Mesenchymal stem cell (in vitro differentiated cells and primary cell): ENCODE measurements around the gene MUCL3.
"Not testable (repeated sequence)": the region's sequence is repeated elsewhere in the genome, so short reads cannot be mapped to it uniquely, and the experiment has no call there.

Source experiments
- DNase-seq: peaks from one replicate; pipeline ENCODE4 v3.0.0-alpha.2; 2013
- H2AFZ ChIP-seq: one replicate; pipeline ENCODE4 v1.6.1; 2013; ENCODE audit warnings: low read depth, mild to moderate bottlenecking, control low read depth, inconsistent platforms, low read length, moderate library complexity
- H2AK5ac ChIP-seq: 2 replicates; pipeline ENCODE4 v1.6.1; 2013; ENCODE audit warnings: low read length, moderate library complexity, mild to moderate bottlenecking, inconsistent platforms; ENCODE audit not compliant: severe bottlenecking
- H2BK120ac ChIP-seq: one replicate; pipeline ENCODE4 v1.6.1; 2013; ENCODE audit warnings: low read depth, mild to moderate bottlenecking, inconsistent platforms, low read length, moderate library complexity
- H2BK12ac ChIP-seq, 2 experiments: one replicate each; pipeline ENCODE4 v1.6.1; 2013; ENCODE audit warnings: inconsistent platforms in 2 of 2, low read length in 2 of 2, mild to moderate bottlenecking in 2 of 2, moderate library complexity in 2 of 2, control low read depth in 1 of 2
- H2BK15ac ChIP-seq: one replicate; pipeline ENCODE4 v1.6.1; 2013; ENCODE audit warnings: mild to moderate bottlenecking, low read depth, inconsistent platforms; ENCODE audit not compliant: poor library complexity, severe bottlenecking
- H2BK5ac ChIP-seq: 2 replicates; pipeline ENCODE4 v1.6.1; 2013; ENCODE audit warnings: low read depth, mild to moderate bottlenecking, low read length, control low read depth, inconsistent platforms; ENCODE audit not compliant: poor library complexity, severe bottlenecking
- H3K14ac ChIP-seq, 2 experiments: one replicate each; pipeline ENCODE4 v1.6.1; 2013; ENCODE audit warnings: inconsistent platforms in 2 of 2, low read length in 2 of 2, control low read depth in 1 of 2, mild to moderate bottlenecking in 1 of 2, moderate library complexity in 1 of 2
- H3K18ac ChIP-seq, 2 experiments: one replicate each; pipeline ENCODE4 v1.6.1; 2013; ENCODE audit warnings: inconsistent platforms in 2 of 2, low read length in 2 of 2, control low read depth in 1 of 2, low read depth in 1 of 2, mild to moderate bottlenecking in 1 of 2
- H3K23ac ChIP-seq, 2 experiments: one replicate each; pipeline ENCODE4 v1.6.1; 2013; ENCODE audit warnings: inconsistent platforms in 2 of 2, low read length in 2 of 2, mild to moderate bottlenecking in 2 of 2, moderate library complexity in 2 of 2, control low read depth in 1 of 2
- H3K27ac ChIP-seq: 2 replicates; pipeline ENCODE4 v1.5.1; 2013; ENCODE audit warnings: mild to moderate bottlenecking, moderate library complexity, low read length, control low read depth, inconsistent platforms; ENCODE audit not compliant: poor library complexity, severe bottlenecking
- H3K27me3 ChIP-seq, 2 experiments: 2 replicates each; pipeline versions ENCODE4 v1.6.1 to v1.7.0; 2013; ENCODE audit warnings: low read length in 2 of 2, mild to moderate bottlenecking in 2 of 2, moderate library complexity in 2 of 2, control low read depth in 1 of 2, inconsistent platforms in 1 of 2; ENCODE audit not compliant: control insufficient read depth in 1 of 2, insufficient read depth in 1 of 2
- H3K36me3 ChIP-seq, 2 experiments: 2 replicates each; pipeline versions ENCODE4 v1.6.1 to v1.7.0; 2013; ENCODE audit warnings: low read length in 2 of 2, control low read depth in 1 of 2, inconsistent platforms in 1 of 2, low read depth in 1 of 2, mild to moderate bottlenecking in 1 of 2; ENCODE audit not compliant: insufficient read depth in 2 of 2, control insufficient read depth in 1 of 2
- H3K4ac ChIP-seq, 2 experiments: one replicate each; pipeline ENCODE4 v1.6.1; 2013; ENCODE audit warnings: inconsistent platforms in 2 of 2, low read length in 2 of 2, mild to moderate bottlenecking in 2 of 2, moderate library complexity in 2 of 2, control low read depth in 1 of 2, low read depth in 1 of 2
- H3K4me1 ChIP-seq: 2 replicates; pipeline ENCODE4 v1.6.1; 2013; ENCODE audit warnings: low read depth, low read length, control low read depth; ENCODE audit not compliant: control insufficient read depth, insufficient read depth
- H3K4me2 ChIP-seq: 2 replicates; pipeline ENCODE4 v1.6.1; 2013; ENCODE audit warnings: low read length, mild to moderate bottlenecking, inconsistent platforms; ENCODE audit not compliant: poor library complexity, severe bottlenecking
- H3K4me3 ChIP-seq, 2 experiments: 2 replicates each; pipeline versions ENCODE4 v1.5.1 to v1.7.0; 2013; ENCODE audit warnings: low read length in 2 of 2, mild to moderate bottlenecking in 2 of 2, control low read depth in 1 of 2, low read depth in 1 of 2; ENCODE audit not compliant: insufficient read depth in 1 of 2
- H3K79me1 ChIP-seq: replicated peaks from 2 replicates; pipeline ENCODE4 v1.6.1; 2013; ENCODE audit warnings: mild to moderate bottlenecking, control low read depth, low read length, inconsistent platforms; ENCODE audit not compliant: poor library complexity, severe bottlenecking
- H3K9ac ChIP-seq: 2 replicates; pipeline ENCODE4 v1.7.0; 2013; ENCODE audit warnings: mild to moderate bottlenecking, low read length, moderate library complexity
- H3K9me3 ChIP-seq: 2 replicates; pipeline ENCODE4 v1.7.0; 2013; ENCODE audit warnings: mild to moderate bottlenecking, low read length; ENCODE audit not compliant: control insufficient read depth
- H4K8ac ChIP-seq: one replicate; pipeline ENCODE4 v1.6.1; 2013; ENCODE audit warnings: inconsistent platforms, mild to moderate bottlenecking, low read length, moderate library complexity
- H4K91ac ChIP-seq: one replicate; pipeline ENCODE4 v1.6.1; 2013; ENCODE audit warnings: mild to moderate bottlenecking, low read length, inconsistent platforms
- WGBS: methylation state at CpG from one replicate; pipeline ENCODE4 v1.1.7; 2013; ENCODE audit warnings: mixed read lengths; 5-methylcytosine and 5-hydroxymethylcytosine counted together

The MUCL3 gene

DNA sequence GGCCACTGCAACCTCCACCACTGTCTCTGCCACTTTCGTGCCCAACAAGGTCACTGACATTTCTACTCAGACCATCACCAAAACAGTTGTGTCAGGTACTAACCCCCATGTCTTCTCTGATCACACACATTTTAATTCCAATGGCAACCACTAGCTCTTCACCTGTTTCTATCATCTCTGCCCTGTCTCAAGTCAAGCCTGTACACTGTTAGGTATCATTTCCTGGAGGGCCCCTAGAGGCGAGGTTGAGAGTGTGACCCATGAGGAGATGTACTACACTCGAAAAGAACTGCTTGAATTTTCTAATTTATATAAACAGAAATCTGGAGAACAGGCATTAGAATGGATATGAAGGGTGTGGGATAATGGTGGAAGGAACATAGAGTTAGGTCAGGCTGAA is 25.4 kb downstream of the MUCL3 start:
- Histone ChIP-seq H3K4me2 (no peak overlapping the region), H3K27me3 (peaks cover 8 to 21% of the 10 kb centered on the region in 2 experiments), H3K14ac (peak overlapping the region in 1 of 2 experiments; percentile 11), H2BK15ac (no peak overlapping the region), H3K9ac (no peak overlapping the region), H3K4ac (no peak overlapping the region), H2BK5ac (no peak overlapping the region), H3K27ac (no peak overlapping the region), H2AK5ac (no peak overlapping the region), H4K91ac (no peak overlapping the region), H3K4me1 (peaks cover 9% of the 10 kb centered on the region), H3K18ac (no peak overlapping the region), H2BK12ac (no peak overlapping the region), H3K9me3 (no peaks in the 10 kb centered on the region), H3K4me3 (no peak overlapping the region), H3K79me1 (no peaks in the 10 kb centered on the region), H3K23ac (no peak overlapping the region), H2BK120ac (no peak overlapping the region), H4K8ac (no peak overlapping the region), H2AFZ (no peak overlapping the region), H3K36me3 (no peaks in the 10 kb centered on the region)
- WGBS: 65% methylated on average over 3 of the region's 3 CpGs
- no peak for DNase-seq

DNA sequence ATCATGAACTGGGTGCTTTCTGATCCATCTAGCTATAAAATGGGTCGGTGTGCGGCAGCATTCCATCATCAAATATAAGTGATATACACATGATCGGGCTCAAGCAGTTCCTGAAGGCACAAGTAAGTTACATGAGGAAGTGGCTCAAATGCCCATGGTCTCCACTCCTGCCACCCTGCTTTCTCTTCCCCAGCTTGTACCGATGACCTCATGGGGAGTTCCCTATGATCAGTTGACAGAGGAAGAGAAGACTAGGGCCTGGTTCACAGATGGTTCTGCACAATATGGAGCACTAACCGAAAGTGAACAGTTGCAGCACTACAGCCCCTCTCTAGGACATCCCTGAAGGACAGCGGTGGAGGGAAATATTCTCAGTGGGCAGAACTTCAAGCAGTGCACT is 28.4 kb downstream of the MUCL3 start:
- not testable (repeated sequence) for H3K9ac ChIP-seq, H3K18ac ChIP-seq, DNase-seq, H3K4me1 ChIP-seq, H3K23ac ChIP-seq, H4K8ac ChIP-seq, H3K4ac ChIP-seq, H2AFZ ChIP-seq, H3K79me1 ChIP-seq, H3K27ac ChIP-seq, H3K4me2 ChIP-seq, H4K91ac ChIP-seq, H2BK12ac ChIP-seq, H2BK5ac ChIP-seq, H2AK5ac ChIP-seq, H3K36me3 ChIP-seq, H2BK120ac ChIP-seq, H2BK15ac ChIP-seq, H3K4me3 ChIP-seq, H3K9me3 ChIP-seq
- Histone ChIP-seq H3K14ac (peak overlapping the region in 1 of 2 experiments; percentile 28), H3K27me3 (peaks cover 14 to 35% of the 10 kb centered on the region in 2 experiments)
- 97% methylated on average over 6 of the region's 6 CpGs for WGBS

DNA sequence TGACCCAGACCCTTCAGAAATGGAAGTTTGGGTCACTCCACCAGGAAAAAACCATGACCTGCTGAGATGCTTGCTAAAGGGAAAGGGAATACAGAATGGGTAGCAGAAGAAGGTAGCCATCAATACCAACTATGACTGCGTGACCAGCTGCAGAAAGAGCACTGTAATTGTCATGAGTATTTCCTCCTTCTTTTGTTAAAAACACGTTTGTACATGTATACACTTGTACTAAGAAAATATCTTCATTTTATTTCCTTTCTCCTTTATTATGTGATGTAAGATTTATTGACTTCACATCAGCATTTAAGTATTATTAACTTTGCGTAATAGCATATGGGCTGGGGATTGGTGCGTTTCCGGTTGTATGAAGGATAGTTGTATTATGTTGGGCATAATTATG is 30.2 kb downstream of the MUCL3 start:
- H3K4me2 ChIP-seq: no peak overlapping the region
- no peak for DNase-seq
- H3K14ac ChIP-seq: no peak overlapping the region
- H3K9ac ChIP-seq: no peak overlapping the region
- no peaks in the 10 kb centered on the region for H3K4me1 ChIP-seq
- no peaks in the 10 kb centered on the region for H3K79me1 ChIP-seq
- peaks cover 7 to 20% of the 10 kb centered on the region in 2 experiments for H3K27me3 ChIP-seq
- H4K91ac ChIP-seq: no peak overlapping the region
- no peak overlapping the region for H3K4ac ChIP-seq
- no peak overlapping the region for H2AK5ac ChIP-seq
- no peak overlapping the region for H3K23ac ChIP-seq
- H2BK15ac ChIP-seq: no peak overlapping the region
- H2BK12ac ChIP-seq: no peak overlapping the region
- H4K8ac ChIP-seq: no peak overlapping the region
- H3K4me3 ChIP-seq: no peak overlapping the region
- H3K9me3 ChIP-seq: no peaks in the 10 kb centered on the region
- no peak overlapping the region for H3K27ac ChIP-seq
- no peaks in the 10 kb centered on the region for H3K36me3 ChIP-seq
- no peak overlapping the region for H2BK5ac ChIP-seq
- WGBS: over 99% methylated on average over 3 of the region's 5 CpGs
- H3K18ac ChIP-seq: no peak overlapping the region
- no peak overlapping the region for H2AFZ ChIP-seq
- no peak overlapping the region for H2BK120ac ChIP-seq

DNA sequence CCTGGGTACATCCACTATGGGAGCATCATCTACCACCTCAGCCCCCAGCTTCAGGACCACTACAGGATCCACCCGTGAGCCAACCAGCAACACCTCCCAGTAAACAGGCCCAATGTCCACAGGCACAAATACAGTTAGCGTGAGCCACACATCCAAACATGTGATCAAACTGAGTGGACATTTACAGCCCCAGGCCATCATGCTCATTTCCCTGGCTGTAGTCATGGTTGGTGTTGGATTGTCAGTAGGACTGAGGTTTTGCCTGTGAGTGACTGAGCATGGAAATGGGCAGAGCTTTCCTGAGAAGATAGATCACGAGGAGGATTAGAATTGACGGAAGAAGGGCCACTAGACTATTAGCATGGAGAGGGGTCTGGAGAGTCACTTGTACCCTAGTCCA is 32.0 kb downstream of the MUCL3 start:
- H2BK15ac ChIP-seq: no peak overlapping the region
- H2BK5ac ChIP-seq: no peak overlapping the region
- no peak overlapping the region for H3K18ac ChIP-seq
- no peak for DNase-seq
- no peak overlapping the region for H2AK5ac ChIP-seq
- no peak overlapping the region for H4K91ac ChIP-seq
- no peaks in the 10 kb centered on the region for H3K4me1 ChIP-seq
- no peak overlapping the region for H3K4me2 ChIP-seq
- no peak overlapping the region for H2AFZ ChIP-seq
- no peak overlapping the region for H3K9ac ChIP-seq
- peaks cover 7 to 20% of the 10 kb centered on the region in 2 experiments for H3K27me3 ChIP-seq
- H2BK12ac ChIP-seq: no peak overlapping the region
- H3K14ac ChIP-seq: no peak overlapping the region
- no peak overlapping the region for H2BK120ac ChIP-seq
- H3K79me1 ChIP-seq: no peaks in the 10 kb centered on the region
- no peaks in the 10 kb centered on the region for H3K9me3 ChIP-seq
- H3K36me3 ChIP-seq: no peaks in the 10 kb centered on the region
- no peak overlapping the region for H4K8ac ChIP-seq
- no peak overlapping the region for H3K23ac ChIP-seq
- H3K27ac ChIP-seq: no peak overlapping the region
- WGBS: 99% methylated on average over 4 of the region's 4 CpGs
- H3K4me3 ChIP-seq: no peak overlapping the region
- no peak overlapping the region for H3K4ac ChIP-seq
